HepG2 (cell line): ENCODE measurements around the gene DNAJC5. TPM values are rescaled to one million over a fixed set of nuclear protein-coding genes. Genes with fewer than 3 reads are reported as not detected.

Experiments
- ATF3 ChIP-seq: sonication (generic); formaldehyde crosslinking; IDR thresholded peaks from 2 replicates; pipeline ENCODE4 v1.4.0; 2020; ENCODE audit warnings: missing genetic modification reagents
- CBFB ChIP-seq: sonication (generic); formaldehyde crosslinking; IDR thresholded peaks from 2 replicates; pipeline ENCODE4 v1.4.0; 2020; ENCODE audit warnings: missing genetic modification reagents
- FOXK2 ChIP-seq: fragments of 450-650 bp; IDR thresholded peaks from 2 replicates; pipeline ENCODE4 v1.6.1; 2016
- HNF1A ChIP-seq, 2 experiments: sonication (generic) in 1 of 2; formaldehyde crosslinking in 1 of 2; IDR thresholded peaks; 2 replicates each; pipeline versions ENCODE4 v1.4.0 to v1.6.1; 2016 to 2020; ENCODE audit warnings: borderline replicate concordance in 1 of 2, low read depth in 1 of 2, mild to moderate bottlenecking in 1 of 2, missing genetic modification reagents in 1 of 2
- JDP2 ChIP-seq: sonication (generic); formaldehyde crosslinking; IDR thresholded peaks from 2 replicates; pipeline ENCODE4 v1.8.1; 2022; ENCODE audit warnings: missing genetic modification reagents, borderline replicate concordance
- KLF16 ChIP-seq, 2 experiments: sonication (generic) in 1 of 2; formaldehyde crosslinking in 1 of 2; IDR thresholded peaks; 2 replicates each; pipeline versions ENCODE4 v1.6.1 to v1.8.0; 2016 to 2023; ENCODE audit warnings: missing genetic modification reagents in 2 of 2, missing compliant biosample characterization in 1 of 2
- MAFK ChIP-seq, 2 experiments: IDR thresholded peaks in 1 of 2; conservative IDR thresholded peaks in 1 of 2; 2 replicates each; pipeline ENCODE4 v1.6.1; 2011; ENCODE audit warnings: improper control_type of control experiment in 2 of 2, low read length in 2 of 2
- NFAT5 ChIP-seq: sonication (generic); formaldehyde crosslinking; IDR thresholded peaks from 2 replicates; pipeline ENCODE4 v1.4.0; 2020; ENCODE audit warnings: missing genetic modification reagents
- PCBP1 ChIP-seq: fragments of 200-400 bp; formaldehyde crosslinking; IDR thresholded peaks from 2 replicates; pipeline ENCODE4 v1.6.1; 2017; ENCODE audit warnings: mild to moderate bottlenecking, low read depth, low read length, borderline replicate concordance
- POLR2A ChIP-seq, 2 experiments: IDR thresholded peaks; 2 replicates each; pipeline ENCODE4 v1.6.1; 2011; ENCODE audit warnings: low read depth in 2 of 2, low read length in 2 of 2, mild to moderate bottlenecking in 1 of 2, moderate library complexity in 1 of 2; ENCODE audit not compliant: insufficient read depth in 1 of 2
- ZFP62 ChIP-seq: sonication (generic); formaldehyde crosslinking; IDR thresholded peaks from 2 replicates; pipeline ENCODE4 v1.4.0; 2020; ENCODE audit warnings: missing genetic modification reagents
- ZNF264 ChIP-seq: sonication (generic); formaldehyde crosslinking; IDR thresholded peaks from 2 replicates; pipeline ENCODE4 v1.4.0; 2020; ENCODE audit warnings: missing genetic modification reagents
- ZNF543 ChIP-seq: sonication (generic); formaldehyde crosslinking; IDR thresholded peaks from 2 replicates; pipeline ENCODE4 v1.4.0; 2020; ENCODE audit warnings: mild to moderate bottlenecking, missing genetic modification reagents
- ZNF567 ChIP-seq: sonication (generic); formaldehyde crosslinking; IDR thresholded peaks from 2 replicates; pipeline ENCODE4 v1.8.1; 2023; ENCODE audit warnings: mild to moderate bottlenecking, missing genetic modification reagents, borderline replicate concordance
- ZNF772 ChIP-seq: sonication (generic); formaldehyde crosslinking; IDR thresholded peaks from 2 replicates; pipeline ENCODE4 v1.5.0; 2020; ENCODE audit warnings: mild to moderate bottlenecking, missing genetic modification reagents
- polyA plus RNA-seq, 8 experiments: library from polyadenylated mRNA; depleted of rRNA in 3 of 8; stranded (reverse) in 7 of 8; unstranded in 1 of 8; fragments of >200 nt; fragmentation: Illumina TruSeq in 4 of 8; extraction: Trizol in 4 of 8; gene quantifications; 2 replicates each; pipeline versions ENCODE4 v1.2.1 to v1.2.3, GENCODE V29; 2011 to 2016; ENCODE audit warnings: low read depth in 4 of 8, missing spikeins in 1 of 8, mixed read lengths in 1 of 8; ENCODE audit not compliant: insufficient read depth in 1 of 8
- total RNA-seq, 5 experiments: library from RNA; depleted of rRNA; stranded (reverse); fragments of >200 nt; fragmentation: Illumina TruSeq; extraction: Trizol; gene quantifications; 2 replicates each; pipeline ENCODE4 v1.2.3, GENCODE V29; 2016; ENCODE audit warnings: low read depth in 1 of 5

Gene DNAJC5
- total and polyA plus RNA-seq, 2 of the 13 experiments (the other 11 are each of a cell fraction or from before 2014, with no cell fraction given) = 42.8 to 64.5 TPM

- no peak for TF ChIP-seq ZFP62 (CRISPR knock-in tag)
- TF ChIP-seq POLR2A (IDR thresholded peaks at IDR 0.05; ENCODE audit: insufficient read depth in 1 of 2, low read depth in 2 of 2, low read length in 2 of 2) = peak; percentile 33 to 55; a peak in 1 of 4 replicates
- TF ChIP-seq ZNF264 (CRISPR knock-in tag) = no peak
- TF ChIP-seq ZNF567 (CRISPR knock-in tag) = no peak
- no peak for TF ChIP-seq NFAT5
- TF ChIP-seq MAFK (conservative IDR thresholded peaks at IDR 0.05 in 1 of 2, IDR thresholded peaks at IDR 0.05 in 1 of 2; ENCODE audit: low read length in 2 of 2) = no peak
- TF ChIP-seq FOXK2 = no peak
- TF ChIP-seq KLF16 (CRISPR knock-in tag; IDR thresholded peaks at IDR 0.05) = peak in 1 of 2 experiments; percentile 80; a peak in 2 of 4 replicates
- no peak; the same call in 1 of the 2 replicates for TF ChIP-seq PCBP1
- no peak; the same call in none of the 2 replicates for TF ChIP-seq CBFB (CRISPR knock-in tag)
- TF ChIP-seq ZNF772 (CRISPR knock-in tag) = peak; percentile 71; the same call in 1 of the 2 replicates
- TF ChIP-seq HNF1A (IDR thresholded peaks at IDR 0.05; ENCODE audit: low read depth) = no peak
- TF ChIP-seq HNF1A (CRISPR knock-in tag; IDR thresholded peaks at IDR 0.05; ENCODE audit: borderline replicate concordance) = 0 out of 2 replicates have a peak, but pooled peaks have one; percentile 32
- TF ChIP-seq ATF3 (CRISPR knock-in tag) = no peak
- TF ChIP-seq ZNF543 = no peak
- no peak for TF ChIP-seq JDP2
Observed at GRCh38 chr20:63969838-63970713, 75.2 kb downstream of the DNAJC5 start, which contains the start of gene ZNF512B (continued).
